RCC 7860 (cell line): ENCODE measurements around the gene LSM3.

Experiments
- DNase-seq: peaks from one replicate; pipeline ENCODE4 v3.0.0-alpha.2; 2015; ENCODE audit warnings: low spot score
- FAIRE-seq: peaks from 2 replicates; lab custom pipeline; 2012; peaks lifted over from hg19 to GRCh38; lab: Jason Lieb, UNC

Gene LSM3

DNA sequence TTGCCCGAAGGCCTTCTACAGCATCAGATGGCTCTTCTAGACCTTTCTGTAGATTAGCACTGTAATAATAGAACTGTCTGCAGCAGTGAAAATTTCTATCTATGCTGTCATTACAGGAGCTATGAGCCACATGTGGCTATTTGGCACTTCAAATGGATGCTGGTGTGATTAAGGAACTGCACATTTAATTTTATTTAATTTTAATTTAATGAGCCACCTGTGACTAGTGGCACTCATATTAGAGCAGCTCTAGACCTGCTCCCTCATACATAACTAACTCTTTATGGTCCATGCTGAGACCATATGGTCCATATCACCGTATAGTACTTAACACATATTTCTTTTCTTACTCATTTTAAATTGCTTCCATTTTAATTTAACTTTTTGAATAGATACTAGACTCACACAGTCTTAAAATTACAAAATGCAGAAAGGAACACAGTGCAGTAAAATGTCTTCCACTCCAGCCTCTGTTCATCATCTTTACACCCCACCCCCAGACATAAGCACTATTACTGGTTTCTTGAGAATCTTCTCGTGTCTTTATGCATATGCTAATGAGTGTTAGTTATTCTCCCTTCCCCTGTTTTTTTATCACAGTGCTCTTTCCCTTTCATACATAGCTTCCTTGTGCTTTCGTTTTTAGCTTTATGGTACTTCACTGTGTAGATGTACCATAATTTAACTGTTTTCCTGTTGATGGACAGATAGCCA, 9.6 kb downstream of the LSM3 start:
- DNase-seq (no peak), FAIRE-seq (no peak)

DNA sequence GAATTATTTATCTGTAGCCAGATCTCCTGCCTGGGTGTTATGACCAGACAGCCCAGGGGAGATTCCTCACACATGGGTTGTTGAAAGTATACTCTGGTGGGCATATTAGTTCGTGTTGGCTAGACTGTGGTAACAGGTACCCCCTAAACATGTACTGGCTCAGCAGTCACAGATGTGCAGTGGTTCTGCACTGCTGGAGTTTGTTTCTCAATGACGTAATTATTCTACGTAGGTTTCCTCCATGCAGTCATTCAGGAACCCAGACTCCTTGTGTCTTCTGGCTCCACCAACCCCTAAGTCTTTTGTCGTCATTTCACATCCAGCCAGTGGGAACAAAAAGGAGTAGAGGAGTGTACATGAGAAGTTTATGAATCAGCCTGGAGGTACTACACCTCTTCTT, 16.2 kb downstream of the LSM3 start:
- FAIRE-seq (no peak), DNase-seq (no peak)

DNA sequence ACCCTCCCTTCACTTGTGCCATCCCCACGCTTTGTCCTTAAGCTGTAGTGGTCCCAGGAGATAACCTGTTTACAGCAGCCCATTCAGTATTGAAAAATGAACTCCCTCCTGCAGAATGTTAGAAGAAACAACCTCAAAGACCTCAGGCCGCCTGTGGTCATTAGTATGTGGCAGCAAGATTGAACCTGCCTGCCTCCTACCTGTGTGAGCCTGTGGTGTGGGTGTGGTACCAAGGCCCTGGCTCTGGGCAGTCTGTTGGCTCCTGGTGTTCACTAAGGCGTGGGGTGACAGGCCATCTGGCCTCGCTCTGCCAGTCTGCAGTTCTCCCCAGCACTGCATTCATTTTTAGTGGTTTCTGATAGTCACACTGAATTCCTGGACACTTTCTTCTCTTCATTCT, 21.0 kb downstream of the LSM3 start:
- DNase-seq (no peak), FAIRE-seq (no peak)

DNA sequence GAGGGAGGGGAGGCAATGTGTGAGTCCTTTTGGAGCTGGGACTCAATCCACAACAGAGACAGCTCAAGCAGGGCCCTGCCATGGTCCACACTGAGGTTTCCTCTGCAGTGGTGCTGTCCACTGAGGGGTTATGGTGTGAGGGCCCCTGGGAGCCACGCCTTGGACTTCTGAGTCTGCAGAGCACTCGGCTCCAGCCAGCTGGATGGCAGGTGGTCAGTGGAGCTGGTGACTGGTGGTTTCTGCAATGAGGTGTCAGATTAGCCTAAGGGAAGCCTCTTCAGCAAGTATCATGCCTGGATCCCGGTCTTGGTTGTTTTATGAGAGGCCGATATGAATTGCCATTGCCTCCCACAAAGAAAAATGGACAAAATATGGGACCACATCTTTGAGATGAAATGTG, 21.7 kb downstream of the LSM3 start:
- DNase-seq: no peak
- no peak for FAIRE-seq

DNA sequence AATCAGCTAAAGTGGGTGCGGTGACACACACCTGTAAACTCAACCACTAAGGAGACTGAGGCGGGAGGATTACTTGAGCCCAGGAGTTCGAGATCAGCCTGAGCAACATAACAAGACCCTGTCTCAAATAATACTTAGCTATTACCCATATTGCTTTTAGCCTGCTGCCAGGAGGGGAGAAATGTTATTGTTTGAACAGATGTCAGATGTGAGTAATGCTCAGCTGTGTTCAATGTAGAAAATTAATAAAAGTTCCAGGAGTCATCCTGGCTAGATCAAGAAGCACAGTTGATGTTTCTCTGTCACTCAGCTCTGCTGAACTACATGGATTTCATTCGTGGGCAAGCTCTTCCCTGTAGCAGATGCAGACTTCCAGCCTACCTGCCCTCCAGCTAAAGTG, 22.2 kb downstream of the LSM3 start:
- DNase-seq: no peak

DNA sequence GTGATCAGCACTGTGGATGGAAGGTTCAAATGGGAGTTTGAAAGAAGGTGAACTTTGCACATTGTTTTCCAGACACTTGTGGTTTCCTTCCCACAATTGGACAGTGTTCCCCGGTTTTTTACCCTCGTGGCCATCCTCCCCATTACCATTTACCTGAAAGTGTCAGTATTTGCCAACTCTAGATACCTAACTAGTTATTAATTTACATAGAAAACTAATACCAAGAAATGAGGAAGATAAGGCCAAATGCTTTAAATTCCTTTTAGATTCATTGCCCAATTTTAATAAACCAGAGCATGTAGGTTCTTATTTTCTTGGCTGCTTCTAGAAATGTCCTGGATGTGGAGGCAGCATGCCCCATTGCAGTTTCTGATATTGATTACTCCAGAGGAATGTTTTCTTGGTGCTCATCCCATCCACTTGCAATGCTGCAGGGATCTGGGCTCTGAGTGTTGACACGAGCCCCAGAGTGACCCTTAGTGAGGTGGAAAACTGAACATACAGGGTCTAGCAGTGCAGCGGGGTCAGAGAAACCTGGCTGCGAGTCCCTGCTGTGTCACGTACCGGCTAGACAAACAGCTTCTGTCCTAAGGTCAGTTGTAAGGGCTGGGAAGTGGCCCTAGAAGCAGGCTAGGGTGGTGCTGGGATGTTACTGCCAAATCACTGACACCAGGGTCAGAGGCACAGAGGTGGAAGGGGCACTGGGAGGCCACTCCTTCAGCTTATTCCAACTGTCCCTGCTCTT, 23.5 kb downstream of the LSM3 start:
- no peak for DNase-seq
- no peak for FAIRE-seq

More for the DNA sequence above, 22.2 kb downstream of the LSM3 start:
- FAIRE-seq: no peak

DNA sequence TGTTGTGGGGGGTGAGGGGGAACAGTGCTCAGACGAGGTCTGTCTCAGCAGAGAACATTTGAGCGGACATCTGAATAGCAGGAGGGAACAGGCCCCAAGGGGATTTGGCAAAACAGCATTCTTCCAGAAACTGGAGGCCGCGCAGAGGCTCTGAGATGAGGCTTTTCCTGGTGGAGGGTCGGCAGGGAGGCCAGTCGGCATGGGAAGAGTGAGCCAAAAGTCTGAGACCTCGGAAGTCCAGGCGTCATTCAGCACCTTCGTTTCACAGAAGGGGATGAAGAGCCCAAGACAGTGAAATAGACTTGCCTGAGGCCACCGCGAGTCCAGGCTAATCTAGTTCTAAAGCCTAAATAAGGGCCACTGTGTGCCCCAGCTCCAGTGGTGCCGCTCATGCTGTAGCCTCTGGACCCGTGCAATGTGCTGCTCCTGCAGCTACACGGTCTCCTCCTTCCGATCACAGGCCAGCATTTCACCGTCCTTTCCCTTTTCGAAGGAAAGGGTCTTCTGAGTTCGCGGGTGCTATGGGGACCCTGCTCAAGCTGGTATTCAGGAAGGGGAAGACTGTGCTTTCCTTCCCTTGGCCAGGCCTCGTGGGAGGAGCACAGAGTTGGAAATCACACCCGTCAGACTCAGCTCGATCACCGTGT, 24.4 kb downstream of the LSM3 start:
- DNase-seq (no peak), FAIRE-seq (no peak)

DNA sequence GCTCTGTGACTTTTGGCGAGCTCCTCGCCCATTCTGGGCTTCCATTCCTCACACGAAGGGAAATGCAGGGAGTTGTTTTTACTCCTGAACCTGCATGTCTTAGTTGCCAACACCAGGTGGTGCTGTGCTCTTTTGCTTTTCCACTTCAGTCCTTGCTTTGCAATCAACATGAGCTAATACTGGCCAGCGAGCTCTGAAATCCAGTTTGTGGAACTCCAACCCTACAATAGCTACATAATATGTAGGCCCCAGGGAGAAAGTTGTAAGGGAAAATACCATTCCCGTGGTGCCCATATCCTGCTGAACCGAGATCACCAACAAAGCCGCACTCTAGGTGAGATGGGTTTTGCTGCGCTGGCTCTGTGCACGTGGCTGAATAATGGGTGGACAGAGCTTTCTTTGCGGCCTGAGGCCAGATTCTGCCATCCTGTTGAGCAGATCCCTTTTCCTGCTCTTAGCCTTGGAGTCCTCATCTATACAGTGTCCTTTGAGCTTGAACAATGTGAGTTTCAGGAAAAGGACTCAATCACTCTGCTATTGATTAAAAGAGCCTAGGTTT, 25.0 kb downstream of the LSM3 start:
- DNase-seq (peak; percentile 50), FAIRE-seq (no peak)

DNA sequence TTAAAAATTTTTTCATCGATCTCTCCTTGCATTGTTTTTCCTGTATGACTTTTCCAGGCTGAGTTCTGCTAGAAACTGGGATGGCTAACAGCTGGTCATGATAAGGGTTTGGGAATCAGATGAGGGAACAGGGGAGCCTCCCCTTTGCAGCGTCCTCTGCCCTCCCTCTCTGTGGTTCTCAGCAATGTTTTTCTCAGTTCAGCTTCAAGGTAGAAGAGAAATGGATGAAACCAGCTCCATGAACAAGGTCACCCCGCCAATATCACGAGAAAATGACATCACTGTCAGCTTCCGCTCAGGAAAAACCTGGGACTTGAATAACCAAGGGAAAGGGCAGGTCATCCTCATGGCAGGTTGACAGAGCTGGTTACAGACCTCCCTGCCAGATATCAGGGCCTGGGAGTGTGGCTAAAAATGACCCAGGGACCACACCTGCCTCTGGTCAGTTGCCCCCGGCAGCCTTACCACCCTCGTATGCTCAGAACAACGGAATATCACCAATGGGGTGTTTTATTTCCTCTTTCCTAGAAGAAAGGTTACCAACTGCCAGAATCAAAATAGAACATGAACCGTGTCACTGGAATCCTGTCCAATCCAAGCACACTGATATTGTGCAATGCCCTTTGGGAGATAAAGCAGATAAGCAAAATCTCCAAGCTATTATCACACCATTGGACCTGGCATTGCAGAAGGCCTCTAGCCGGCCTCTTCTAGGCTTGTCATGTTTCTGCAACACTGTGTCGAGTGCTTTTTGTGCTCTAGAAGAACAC, 26.1 kb downstream of the LSM3 start:
- FAIRE-seq (no peak), DNase-seq (no peak)

DNA sequence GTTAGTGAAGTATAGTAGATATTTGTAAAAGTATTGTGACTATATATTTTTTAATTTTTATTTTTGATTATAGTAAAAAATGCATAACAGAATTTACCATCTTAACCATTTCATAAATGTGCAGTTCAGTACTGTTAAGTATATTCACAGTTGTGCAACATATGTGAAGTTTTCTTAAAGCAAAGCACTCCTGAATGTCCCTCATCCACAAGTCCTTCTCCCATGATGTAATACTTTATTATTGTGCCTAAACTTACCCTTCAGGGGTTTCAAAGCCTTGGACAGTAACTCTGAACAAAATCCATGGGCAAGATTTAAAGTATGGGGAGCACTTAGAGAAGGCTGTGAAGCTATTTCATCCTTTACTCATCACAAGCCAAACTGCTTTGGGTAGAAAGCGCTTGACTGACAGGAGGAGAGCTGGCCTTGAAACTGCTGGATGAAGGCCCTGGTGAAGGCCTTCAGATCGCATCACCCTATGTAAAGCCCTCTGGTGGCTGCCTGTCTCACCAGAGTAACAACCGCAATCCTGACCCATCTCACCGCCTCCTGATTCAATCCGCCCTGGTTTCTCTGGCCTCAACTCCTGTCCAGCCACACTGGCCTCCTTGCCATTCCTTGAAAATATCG, 28.0 kb downstream of the LSM3 start:
- FAIRE-seq: no peak

DNA sequence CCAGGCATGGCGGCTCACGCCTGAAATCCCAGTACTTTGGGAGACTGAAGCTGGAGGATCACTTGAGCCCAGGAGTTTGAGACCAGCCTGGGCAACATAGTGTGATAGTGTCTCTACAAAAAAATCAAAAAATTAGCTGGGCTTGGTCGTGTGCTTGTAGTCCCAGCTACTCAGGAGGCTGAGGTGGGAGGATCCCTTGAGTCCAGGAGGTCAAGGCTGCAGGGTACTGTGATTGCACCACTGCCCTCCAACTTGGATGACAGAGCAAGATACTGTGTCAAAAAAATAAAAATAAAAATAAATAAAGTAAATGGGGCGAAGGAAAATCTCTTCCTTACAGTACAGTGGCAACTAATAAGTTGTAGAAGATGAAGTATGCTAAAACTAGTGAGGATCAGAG, 29.6 kb downstream of the LSM3 start:
- FAIRE-seq: no peak

More for the DNA sequence above, 28.0 kb downstream of the LSM3 start:
- no peak for DNase-seq

DNA sequence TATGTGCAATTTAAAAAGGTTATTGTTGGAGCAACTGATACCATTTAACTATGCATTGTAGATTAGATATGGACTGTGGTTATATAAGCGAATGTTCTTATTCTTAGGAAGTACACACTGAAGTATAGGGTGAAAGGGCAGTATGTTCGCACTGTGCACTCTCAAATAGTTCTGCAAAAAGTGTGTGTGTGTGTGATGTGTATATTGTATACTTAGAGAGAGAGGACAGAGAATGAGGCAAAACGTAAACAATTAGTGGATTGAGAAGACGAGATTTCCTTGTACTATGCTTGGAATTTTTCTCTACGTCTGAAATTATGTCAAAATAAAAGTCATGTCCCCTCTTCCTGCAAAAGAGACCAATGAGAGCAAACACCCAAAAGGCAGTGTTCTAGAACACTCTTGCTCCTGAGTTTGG, 30.4 kb downstream of the LSM3 start:
- DNase-seq (no peak), FAIRE-seq (no peak)

More for the DNA sequence above, 29.6 kb downstream of the LSM3 start:
- DNase-seq: no peak

DNA sequence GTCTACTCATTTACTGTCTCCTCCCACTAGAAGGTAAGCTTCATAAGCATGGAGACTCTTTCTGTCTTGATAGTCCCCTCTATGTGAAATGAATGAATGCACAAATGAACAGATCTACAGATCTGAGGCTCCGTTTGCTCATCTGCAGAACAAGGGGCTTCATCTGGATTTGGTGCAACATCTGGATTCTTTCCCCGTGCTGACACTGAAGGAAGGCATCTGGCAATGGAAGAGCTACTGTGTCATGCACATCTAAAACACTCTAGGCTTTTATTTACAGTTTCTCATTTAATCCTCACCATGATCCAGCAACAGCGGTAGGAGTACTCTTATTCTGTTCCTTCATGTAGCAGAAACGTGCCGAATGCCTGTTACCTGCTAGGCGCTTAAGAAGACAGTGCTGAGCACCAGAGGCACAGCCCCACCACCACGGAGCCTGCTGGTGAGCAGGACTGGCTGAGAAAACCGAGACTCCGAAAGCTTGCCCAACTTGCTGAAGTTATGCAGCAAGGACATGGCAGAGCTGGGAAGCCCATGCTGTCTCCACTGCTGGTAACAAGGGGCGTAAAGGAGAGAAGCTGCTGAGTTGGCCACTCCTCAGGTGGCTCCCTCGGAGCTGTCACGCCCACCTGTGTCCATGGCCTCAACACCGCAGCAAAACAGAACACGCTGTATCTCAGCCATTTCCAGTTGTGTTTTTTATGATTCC, 31.1 kb downstream of the LSM3 start:
- no peak for FAIRE-seq
- no peak for DNase-seq

DNA sequence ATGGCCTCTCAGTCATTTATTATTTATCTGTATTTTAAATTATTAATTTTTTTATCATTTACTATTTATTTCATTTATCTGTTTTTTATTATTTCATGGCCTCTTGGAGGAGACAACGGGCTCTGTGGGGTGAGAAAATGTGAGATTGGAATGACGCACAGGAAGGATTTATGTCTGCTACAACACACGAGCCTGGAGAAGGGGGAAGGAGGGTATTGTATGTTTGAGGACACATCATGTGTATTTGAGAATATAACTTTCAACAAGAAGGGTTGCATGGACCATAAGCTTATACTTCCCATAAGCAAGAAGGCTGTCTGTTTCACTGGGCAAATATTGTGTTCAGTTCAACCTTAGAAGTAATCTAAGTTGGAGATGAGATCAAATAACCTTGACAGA, 31.7 kb downstream of the LSM3 start:
- no peak for FAIRE-seq
- no peak for DNase-seq

DNA sequence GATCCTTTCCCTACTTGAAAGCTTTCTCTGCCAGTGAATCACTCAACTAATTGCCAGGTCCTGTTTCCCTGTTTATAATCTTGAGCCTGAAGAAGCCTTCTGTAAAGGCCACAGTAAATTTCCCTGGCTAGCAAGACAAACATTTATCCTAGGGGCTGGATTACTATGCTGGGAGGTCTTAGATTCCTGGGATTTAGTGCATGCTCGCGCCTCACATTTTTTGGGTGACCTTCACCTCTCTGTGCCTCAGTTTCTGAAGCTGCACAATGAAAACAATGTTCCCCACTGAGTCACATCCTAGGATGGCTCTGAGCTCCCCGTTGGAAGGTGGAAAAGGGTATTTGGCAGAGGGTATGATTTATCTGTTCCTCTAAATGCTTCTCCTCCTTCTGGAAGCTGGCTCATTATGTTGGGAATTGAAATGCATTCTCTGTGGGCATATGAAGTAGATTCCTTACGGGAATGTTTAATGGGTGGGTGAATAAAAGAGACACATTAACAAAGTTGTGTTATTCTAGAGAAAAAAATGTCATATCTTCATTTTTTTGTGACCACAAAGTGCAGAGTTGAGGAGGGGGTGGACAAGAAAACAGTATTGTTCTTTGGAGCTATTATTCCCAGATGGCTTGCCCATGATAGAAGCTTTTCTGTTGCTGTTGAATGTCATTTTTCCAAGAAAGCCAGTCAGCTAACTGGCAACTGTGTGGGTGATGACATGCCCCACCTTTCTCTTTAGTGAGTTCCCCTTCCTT, 32.4 kb downstream of the LSM3 start:
- DNase-seq (peak; percentile 35), FAIRE-seq (no peak)

DNA sequence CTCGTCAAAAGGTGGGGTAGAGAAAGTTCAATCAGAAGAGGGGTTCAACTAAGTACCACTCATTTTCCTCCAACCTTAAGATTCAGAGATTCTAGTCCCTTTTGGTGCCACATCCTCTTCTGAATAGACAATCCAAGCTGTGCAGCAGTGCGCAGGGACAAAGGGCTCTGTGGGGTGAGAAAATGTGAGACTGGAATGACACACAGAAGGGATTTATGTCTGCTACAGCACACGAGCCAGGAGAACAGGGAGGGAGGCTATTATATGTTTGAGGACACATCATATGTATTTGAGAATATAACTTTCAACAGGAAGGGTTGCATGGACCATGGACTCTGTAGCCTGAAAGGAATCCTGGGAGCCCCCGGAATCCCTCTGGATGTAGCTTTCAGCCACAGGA, 33.0 kb downstream of the LSM3 start:
- FAIRE-seq (no peak), DNase-seq (no peak)

DNA sequence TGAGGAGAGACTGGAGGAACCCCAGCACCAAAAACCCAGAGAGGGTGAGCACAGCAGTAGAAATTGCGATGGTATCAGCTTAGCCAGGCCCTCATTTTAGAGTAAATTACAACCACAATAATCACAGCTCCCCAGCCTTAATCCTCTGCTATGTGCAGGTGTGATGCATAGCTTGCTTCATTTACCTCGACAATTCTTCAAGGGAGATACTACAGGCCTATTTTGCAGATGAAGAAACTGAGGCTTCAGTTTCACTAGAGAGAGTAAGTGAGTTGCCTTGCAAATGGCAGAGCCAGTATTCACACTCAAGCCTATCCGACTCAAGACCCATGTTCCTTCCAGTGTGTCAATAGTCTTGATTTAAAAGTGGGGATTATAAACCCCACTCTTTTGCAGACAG, 33.4 kb downstream of the LSM3 start:
- no peak for FAIRE-seq
- no peak for DNase-seq

DNA sequence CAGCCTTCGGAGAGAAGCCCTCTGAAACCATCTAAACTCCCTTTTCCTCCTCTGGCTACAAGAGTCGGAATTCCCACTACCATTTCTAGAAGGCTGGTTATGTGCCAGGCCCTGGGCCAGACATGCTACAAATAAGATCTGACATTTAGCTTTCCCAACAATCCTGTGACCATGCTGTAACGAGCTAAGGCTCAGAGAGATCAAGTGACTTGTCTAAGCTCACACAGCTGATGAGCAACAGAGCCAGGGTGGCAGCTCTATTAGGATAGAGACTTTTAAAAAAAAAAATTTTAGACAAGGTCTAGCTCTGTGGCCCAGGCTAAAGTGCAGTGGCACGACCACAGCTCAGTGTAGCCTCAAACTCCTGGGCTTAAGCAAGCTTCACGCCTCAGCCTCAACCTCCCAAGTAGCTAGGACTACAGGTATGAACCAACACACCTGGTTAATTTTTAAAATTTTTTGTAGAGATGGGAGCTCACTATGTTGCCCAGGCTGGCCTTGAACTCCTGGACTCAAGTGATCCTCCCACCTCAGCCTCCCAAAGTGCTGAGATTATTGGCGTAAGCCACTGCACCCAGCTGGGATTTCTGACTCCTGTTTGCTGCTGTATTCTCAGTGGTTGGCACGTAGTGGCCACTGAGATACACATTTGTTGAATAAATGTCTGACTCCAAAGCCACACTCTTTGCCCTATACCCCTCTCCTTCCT, 34.6 kb downstream of the LSM3 start:
- no peak for DNase-seq
- no peak for FAIRE-seq

DNA sequence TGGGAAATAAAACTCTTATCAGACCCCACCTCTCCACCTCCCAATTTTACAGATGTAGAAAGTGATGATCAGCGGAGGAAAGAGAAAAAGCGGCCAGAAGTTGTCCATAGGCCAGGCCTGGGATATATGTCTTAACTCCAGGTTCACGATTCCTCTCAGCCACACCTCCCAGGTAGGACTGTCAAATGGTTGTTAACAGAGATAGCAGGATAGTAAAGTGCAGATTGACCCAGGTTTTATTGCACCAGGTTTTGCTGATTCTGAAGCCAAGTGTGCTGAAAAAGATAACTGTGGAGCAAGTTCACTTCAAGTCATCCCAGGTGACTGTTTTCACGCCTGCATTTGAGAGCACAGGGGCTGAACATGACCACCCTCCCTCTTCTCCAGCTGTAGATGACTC, 36.1 kb downstream of the LSM3 start:
- DNase-seq (no peak), FAIRE-seq (no peak)
